HL-60 (cell line): Measurements from ENCODE around the gene MAD1L1.

Experiments
- DNase-seq, 2 experiments: peaks; one replicate each; pipeline ENCODE4 v3.0.0-alpha.2; 2010 to 2020; ENCODE audit warnings: low read depth in 1 of 2, low spot score in 1 of 2
- H3K27ac ChIP-seq: fragments of 250-450 bp; sonication (Bioruptor Pico); replicated peaks from 2 replicates; pipeline ENCODE4 v1.5.1; 2020; ENCODE audit warnings: mild to moderate bottlenecking, moderate library complexity
- H3K27me3 ChIP-seq: fragments of 250-450 bp; sonication (Bioruptor Pico); 2 replicates; pipeline ENCODE4 v1.5.1; 2021; ENCODE audit warnings: mild to moderate bottlenecking, moderate library complexity; ENCODE audit not compliant: insufficient read depth, poor library complexity, severe bottlenecking
- H3K4me3 ChIP-seq: replicated peaks from 2 replicates; pipeline ENCODE4 v1.5.1; 2011; ENCODE audit warnings: mild to moderate bottlenecking, control low read depth, low read length; ENCODE audit not compliant: insufficient read depth
- CTCF ChIP-seq: IDR thresholded peaks from one replicate; pipeline ENCODE4 v1.5.1; 2011; ENCODE audit warnings: low read length, control low read depth, inconsistent platforms; ENCODE audit not compliant: insufficient read depth
- GABPA ChIP-seq: IDR thresholded peaks from 2 replicates; pipeline ENCODE4 v1.6.1; 2012; ENCODE audit warnings: low read depth
- POLR2AphosphoS5 ChIP-seq: IDR thresholded peaks from 2 replicates; pipeline ENCODE4 v1.6.1; 2012; ENCODE audit warnings: low read depth
- REST ChIP-seq: IDR thresholded peaks from 2 replicates; pipeline ENCODE4 v1.6.1; 2012; ENCODE audit warnings: low read depth; ENCODE audit not compliant: insufficient replicate concordance
- SPI1 ChIP-seq: IDR thresholded peaks from 2 replicates; pipeline ENCODE4 v1.6.1; 2012; ENCODE audit warnings: low read depth, mild to moderate bottlenecking, borderline replicate concordance

The MAD1L1 gene

DNA sequence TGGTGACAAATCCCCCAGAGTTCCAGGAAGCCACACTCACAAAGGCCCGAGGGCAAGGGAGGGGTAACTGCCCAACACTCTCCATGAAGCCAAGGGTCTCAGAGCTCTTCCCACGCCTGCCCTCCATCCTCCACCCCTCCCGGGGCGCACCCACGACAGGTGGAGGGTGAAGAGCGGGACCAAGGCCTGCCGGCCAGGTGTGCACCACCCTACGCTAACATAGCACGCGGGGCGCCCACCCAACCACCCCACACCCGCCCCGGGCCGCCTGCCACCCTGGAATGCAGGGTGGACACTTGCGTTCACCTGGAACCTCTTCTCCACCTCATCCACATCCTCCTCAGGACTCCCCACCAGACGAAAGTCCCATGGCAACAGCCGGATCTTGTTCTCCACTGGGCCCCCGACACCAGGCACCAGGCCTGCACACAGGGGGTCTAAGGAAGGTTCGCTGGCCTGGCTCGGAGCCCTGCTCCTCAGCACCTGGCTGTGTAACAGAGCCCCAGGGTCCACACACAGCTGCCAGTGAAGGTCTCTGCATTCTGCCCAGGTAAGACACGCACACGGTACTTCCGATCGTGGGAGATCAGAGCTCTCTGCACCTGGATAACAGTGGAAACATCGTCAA is 32.7 kb downstream of the MAD1L1 start:
- DNase-seq, result no peak
- no peak overlapping the region for H3K4me3 ChIP-seq
- no peaks in the 10 kb centered on the region for H3K27me3 ChIP-seq
- TF ChIP-seq CTCF, result no peak
- TF ChIP-seq GABPA, result no peak
- no peak overlapping the region for H3K27ac ChIP-seq

DNA sequence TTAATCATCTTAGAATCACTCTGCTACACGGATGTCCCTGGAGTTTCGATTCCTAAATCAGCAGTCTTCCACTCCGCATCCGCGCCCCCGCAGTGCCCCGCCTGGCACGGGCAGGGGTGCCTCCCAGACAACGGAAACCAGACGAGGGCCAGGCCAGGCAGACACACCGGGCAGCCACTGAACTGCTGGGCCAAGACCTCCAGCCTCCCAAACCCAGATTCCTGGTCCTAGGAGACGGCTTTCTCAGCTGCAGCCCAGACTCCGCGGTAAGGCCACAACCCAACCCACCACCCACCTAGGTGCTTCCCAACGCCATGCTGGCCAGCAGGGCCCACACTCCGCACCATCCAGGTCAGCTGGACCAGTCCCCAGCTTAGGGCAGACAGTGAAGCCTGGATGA is 33.2 kb downstream of the MAD1L1 start:
- TF ChIP-seq GABPA, result no peak
- TF ChIP-seq POLR2AphosphoS5, result no peak
- TF ChIP-seq CTCF, result no peak
- no peak for TF ChIP-seq REST
- TF ChIP-seq SPI1, result no peak
- Histone ChIP-seq H3K27ac (no peak overlapping the region), H3K4me3 (no peak overlapping the region), H3K27me3 (no peaks in the 10 kb centered on the region)
- DNase-seq, result no peak

DNA sequence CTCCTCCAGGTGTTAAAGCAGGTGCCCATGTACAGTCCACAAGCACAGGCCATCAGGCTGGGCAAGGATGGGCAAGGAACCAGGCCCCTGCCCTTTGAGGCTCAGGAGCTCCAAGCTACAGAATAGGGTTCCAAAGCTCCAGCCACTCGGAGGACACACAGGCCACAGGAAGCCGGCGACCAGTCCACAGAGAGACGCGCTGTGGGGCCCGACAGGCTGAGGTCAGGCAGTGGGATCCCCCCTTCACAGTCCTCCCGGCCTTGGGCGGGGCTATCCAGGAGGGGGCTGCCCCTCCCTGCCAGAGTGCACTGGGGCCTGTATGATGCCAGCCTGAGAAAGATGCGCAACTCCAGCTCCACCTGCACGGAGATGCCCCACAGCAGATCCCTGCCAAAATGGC is 34.0 kb downstream of the MAD1L1 start:
- TF ChIP-seq CTCF (no peak), GABPA (no peak), REST (no peak), POLR2AphosphoS5 (no peak), SPI1 (no peak)
- DNase-seq, result no peak
- H3K27ac ChIP-seq, result no peak overlapping the region

GRCh38 chr7:2198206-2198605 is 34.5 kb downstream of the MAD1L1 start:
- Histone ChIP-seq H3K27ac (no peak overlapping the region), H3K4me3 (no peak overlapping the region), H3K27me3 (no peaks in the 10 kb centered on the region)
- no peak for DNase-seq
- TF ChIP-seq POLR2AphosphoS5 (no peak), REST (no peak), GABPA (no peak), SPI1 (no peak), CTCF (no peak)

More for the DNA sequence above, 34.0 kb downstream of the MAD1L1 start:
- Histone ChIP-seq H3K27me3 (no peaks in the 10 kb centered on the region), H3K4me3 (no peak overlapping the region)
